NCI-H2029 treated with DMSO at 0.1 percent for 48 hours (cell line): ENCODE data around the gene TXNDC5.
"Not testable (repeated sequence)": the region's sequence is repeated elsewhere in the genome, so short reads cannot be mapped to it uniquely, and the experiment has no call there.

Experiments
- DNase-seq: peaks from one replicate; lab custom pipeline; 2025; lab: John Stamatoyannopoulos, UW

The TXNDC5 gene

GRCh38 chr6:7895125-7895423, 15.5 kb downstream of the TXNDC5 start:
- no peak for DNase-seq

GRCh38 chr6:7894262-7895124, 16.1 kb downstream of the TXNDC5 start:
- DNase-seq, result no peak

GRCh38 chr6:7893342-7893741, 17.2 kb downstream of the TXNDC5 start:
- no peak for DNase-seq

GRCh38 chr6:7892367-7892766, 18.2 kb downstream of the TXNDC5 start:
- not testable (repeated sequence) for DNase-seq

- DNase-seq, result no peak
These were observed 19.3 kb downstream of the TXNDC5 start for GRCh38 chr6:7891078-7891872.

GRCh38 chr6:7888587-7889357, 21.8 kb downstream of the TXNDC5 start:
- no peak for DNase-seq

- DNase-seq, result no peak
These were observed 23.2 kb downstream of the TXNDC5 start for GRCh38 chr6:7887278-7887991.

- no peak for DNase-seq
These were observed 24.5 kb downstream of the TXNDC5 start for GRCh38 chr6:7886132-7886531.

GRCh38 chr6:7883381-7883780, 27.2 kb downstream of the TXNDC5 start:
- DNase-seq, result no peak

GRCh38 chr6:7882505-7883257, 27.9 kb downstream of the TXNDC5 start:
- no peak for DNase-seq

- DNase-seq, result no peak
These were observed 28.7 kb downstream of the TXNDC5 start for GRCh38 chr6:7881765-7882500.

- no peak for DNase-seq
These were observed 29.9 kb downstream of the TXNDC5 start for GRCh38 chr6:7880718-7881107.

- no peak for DNase-seq
These were observed 30.4 kb downstream of the TXNDC5 start for GRCh38 chr6:7879980-7880717.

GRCh38 chr6:7879579-7879978, 31.0 kb downstream of the TXNDC5 start:
- no peak for DNase-seq

- no peak for DNase-seq
These were observed 31.5 kb downstream of the TXNDC5 start for GRCh38 chr6:7879043-7879442.

GRCh38 chr6:7878401-7878964, 32.1 kb downstream of the TXNDC5 start:
- DNase-seq, result no peak

GRCh38 chr6:7868926-7869325, 41.7 kb downstream of the TXNDC5 start:
- no peak for DNase-seq

GRCh38 chr6:7866526-7866925, 44.1 kb downstream of the TXNDC5 start:
- no peak for DNase-seq

- no peak for DNase-seq
These were observed 44.8 kb downstream of the TXNDC5 start for GRCh38 chr6:7865781-7866180.
